ENCODE data around the gene NOSIP.

NOSIP gene

GRCh38 chr19:49557641-49558325, 22.6 kb downstream of the NOSIP start:
- TF ChIP-seq REST (IDR thresholded peaks at IDR 0.05; ENCODE audit: insufficient read depth in 1 of 2, low read depth in 2 of 2, low read length in 2 of 2) (no peak), SIN3A (IDR thresholded peaks at IDR 0.05; ENCODE audit: borderline replicate concordance, insufficient read depth, low read length) (no peak), FOXP2 (optimal IDR thresholded peaks at IDR 0.05; ENCODE audit: borderline replicate concordance, extremely low read depth, extremely low read length, insufficient read depth) (no peak), POLR2AphosphoS5 (IDR thresholded peaks at IDR 0.05; ENCODE audit: low read depth, low read length) (no peak), TAF1 (IDR thresholded peaks at IDR 0.05; ENCODE audit: borderline replicate concordance, insufficient read depth, low read length) (no peak)

GRCh38 chr19:49556412-49557398, 23.7 kb downstream of the NOSIP start:
- no peak for TF ChIP-seq SIN3A (IDR thresholded peaks at IDR 0.05; ENCODE audit: borderline replicate concordance, insufficient read depth, low read length)
- TF ChIP-seq POLR2AphosphoS5 (IDR thresholded peaks at IDR 0.05; ENCODE audit: low read depth, low read length) = no peak
- no peak for TF ChIP-seq FOXP2 (optimal IDR thresholded peaks at IDR 0.05; ENCODE audit: borderline replicate concordance, extremely low read depth, extremely low read length, insufficient read depth)
- no peak for TF ChIP-seq TAF1 (IDR thresholded peaks at IDR 0.05; ENCODE audit: borderline replicate concordance, insufficient read depth, low read length)
- TF ChIP-seq REST (IDR thresholded peaks at IDR 0.05; ENCODE audit: insufficient read depth in 1 of 2, low read depth in 2 of 2, low read length in 2 of 2) = no peak

GRCh38 chr19:49555600-49556411, 24.6 kb downstream of the NOSIP start:
- TF ChIP-seq FOXP2 (optimal IDR thresholded peaks at IDR 0.05; ENCODE audit: borderline replicate concordance, extremely low read depth, extremely low read length, insufficient read depth) (no peak), SIN3A (IDR thresholded peaks at IDR 0.05; ENCODE audit: borderline replicate concordance, insufficient read depth, low read length) (no peak), POLR2AphosphoS5 (IDR thresholded peaks at IDR 0.05; ENCODE audit: low read depth, low read length) (no peak), TAF1 (IDR thresholded peaks at IDR 0.05; ENCODE audit: borderline replicate concordance, insufficient read depth, low read length) (no peak), REST (IDR thresholded peaks at IDR 0.05; ENCODE audit: insufficient read depth in 1 of 2, low read depth in 2 of 2, low read length in 2 of 2) (no peak)

- TF ChIP-seq REST (IDR thresholded peaks at IDR 0.05; ENCODE audit: insufficient read depth in 1 of 2, low read depth in 2 of 2, low read length in 2 of 2) = no peak
- no peak for TF ChIP-seq FOXP2 (optimal IDR thresholded peaks at IDR 0.05; ENCODE audit: borderline replicate concordance, extremely low read depth, extremely low read length, insufficient read depth)
- TF ChIP-seq SIN3A (IDR thresholded peaks at IDR 0.05; ENCODE audit: borderline replicate concordance, insufficient read depth, low read length) = no peak
- TF ChIP-seq TAF1 (IDR thresholded peaks at IDR 0.05; ENCODE audit: borderline replicate concordance, insufficient read depth, low read length) = no peak
These were observed 25.6 kb downstream of the NOSIP start for GRCh38 chr19:49554701-49555181.
